OCI-M2 (cell line): ENCODE results near the gene BSPH1.
"Not testable (repeated sequence)": the region's sequence is repeated elsewhere in the genome, so short reads cannot be mapped to it uniquely, and the experiment has no call there.

ENCODE experiments used
- DNase-seq: peaks from one replicate; lab custom pipeline; 2025; ENCODE audit not compliant: unreplicated experiment; lab: John Stamatoyannopoulos, UW

BSPH1 gene, protein sequence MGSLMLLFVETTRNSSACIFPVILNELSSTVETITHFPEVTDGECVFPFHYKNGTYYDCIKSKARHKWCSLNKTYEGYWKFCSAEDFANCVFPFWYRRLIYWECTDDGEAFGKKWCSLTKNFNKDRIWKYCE

DNA sequence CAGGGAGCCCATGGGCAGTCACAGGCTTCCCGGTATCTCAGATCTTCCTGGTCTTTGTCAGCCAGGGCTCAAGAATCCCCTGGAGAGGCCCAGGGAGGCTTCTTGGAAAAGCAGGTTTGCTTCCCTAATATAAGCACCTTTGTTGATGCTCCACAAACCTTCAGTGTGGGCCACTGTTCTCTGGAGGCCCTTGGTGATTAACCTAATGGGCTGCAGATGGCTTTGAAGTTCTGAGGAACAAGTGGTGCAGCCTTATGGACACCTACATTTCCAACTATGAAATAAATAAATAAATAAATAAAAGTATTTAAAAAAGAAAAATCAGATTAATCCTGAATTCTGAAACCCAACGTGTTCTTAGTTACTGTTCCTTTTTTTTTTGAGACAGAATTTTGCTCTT lies at the start of gene BSPH1:
TSS of gene BSPH1 (minus strand) at position 101 of the 400 bp plus-strand sequence. CDS start at position 12, 89 bp downstream.
- no peak for DNase-seq

DNA sequence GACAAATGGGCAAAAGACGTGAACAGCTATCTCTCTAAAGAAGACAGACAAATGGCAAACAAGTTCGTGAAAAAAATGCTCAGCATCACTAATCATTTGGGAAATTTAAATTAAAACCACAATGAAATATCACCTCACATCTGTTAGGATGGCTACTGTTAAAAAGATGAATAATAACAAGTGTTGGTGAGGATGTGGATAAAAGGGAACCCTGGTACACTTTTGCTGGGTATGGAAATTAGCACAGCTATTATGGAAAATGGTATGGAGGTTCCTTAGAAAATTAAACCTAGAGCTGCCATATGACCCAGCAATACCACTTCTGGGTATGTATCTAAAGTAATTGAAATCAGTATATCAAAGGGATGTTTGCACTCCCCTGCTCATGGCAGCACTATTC lies 44.8 kb upstream of the BSPH1 start:
- no peak for DNase-seq

DNA sequence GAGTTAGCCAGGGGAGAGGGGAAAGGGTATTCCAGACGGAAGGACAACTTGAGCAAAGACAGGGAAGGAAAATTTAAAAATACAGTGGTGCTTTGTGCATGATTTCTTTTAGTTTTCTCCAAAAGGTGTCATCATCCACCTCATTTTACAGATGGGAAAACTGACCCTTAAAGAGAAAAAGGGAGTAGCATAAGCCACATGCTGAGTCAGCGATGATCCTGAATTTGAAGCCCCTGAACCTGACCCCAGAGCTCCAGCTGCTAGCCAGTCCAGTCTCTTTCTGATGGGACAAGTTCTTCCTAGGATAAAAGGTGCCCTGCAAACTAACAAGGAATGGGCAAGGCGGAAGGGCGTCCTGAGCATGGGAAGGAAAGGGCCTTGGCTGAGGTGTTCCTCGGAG lies 41.6 kb upstream of the BSPH1 start:
- no peak for DNase-seq

DNA sequence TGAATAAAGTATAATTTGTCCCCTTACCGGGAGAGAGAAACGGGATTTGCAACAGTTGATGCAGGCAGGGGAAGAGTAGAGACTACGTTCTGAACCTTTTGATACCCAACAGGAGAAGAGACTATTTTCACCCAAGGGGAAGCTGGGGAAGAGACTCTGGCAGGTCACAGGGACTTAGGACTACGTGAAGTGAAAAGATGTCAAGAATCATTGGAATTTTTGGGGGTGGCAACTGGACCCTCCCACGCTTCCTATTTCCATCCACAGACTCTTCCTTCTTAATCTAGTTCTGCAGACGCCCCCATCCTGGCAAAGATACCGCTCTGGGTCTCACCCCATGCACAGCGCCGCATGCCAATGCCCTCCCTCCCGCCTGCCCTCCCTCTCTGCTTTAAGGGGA lies 38.1 kb upstream of the BSPH1 start:
- no peak for DNase-seq

DNA sequence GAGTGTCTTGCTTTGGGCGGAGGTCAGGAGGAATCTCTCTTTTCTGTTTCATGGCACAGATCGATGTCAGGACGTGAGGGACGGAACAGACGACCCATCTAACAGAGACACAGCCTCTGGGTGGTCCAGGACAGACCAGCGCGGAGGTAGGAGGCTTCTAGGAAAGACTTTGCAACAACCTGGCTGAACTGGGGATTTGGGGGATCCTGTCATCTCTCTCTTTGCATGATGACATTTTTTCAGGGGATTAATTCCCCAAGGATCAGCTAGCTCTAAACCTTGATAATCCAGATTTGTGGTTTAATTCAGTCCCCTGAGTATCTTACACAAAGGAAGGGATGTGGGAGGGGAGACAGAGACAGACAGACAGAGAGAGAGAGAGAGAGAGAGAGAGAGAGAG lies 37.5 kb upstream of the BSPH1 start:
- DNase-seq: no peak

DNA sequence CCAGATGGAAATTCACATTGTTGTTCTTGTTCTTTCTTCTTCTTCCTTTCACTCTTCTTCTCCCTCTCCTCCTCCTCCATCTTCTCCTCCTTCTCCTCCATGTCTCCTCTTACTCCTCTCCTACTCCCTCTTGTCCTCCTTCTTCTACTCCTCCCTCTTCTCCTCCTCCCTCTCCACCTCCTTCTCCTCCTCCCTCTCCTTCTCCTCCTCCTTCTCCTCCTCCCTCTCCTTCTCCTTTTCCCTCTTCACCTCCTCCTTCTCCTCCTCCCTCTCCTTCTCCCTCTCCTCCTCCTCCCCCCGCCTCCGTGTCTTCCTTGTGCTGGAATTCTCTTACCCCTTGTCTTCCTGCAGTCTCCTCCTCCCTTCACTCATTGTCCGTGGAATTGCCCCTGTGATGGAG lies 33.5 kb upstream of the BSPH1 start:
- DNase-seq: no peak

DNA sequence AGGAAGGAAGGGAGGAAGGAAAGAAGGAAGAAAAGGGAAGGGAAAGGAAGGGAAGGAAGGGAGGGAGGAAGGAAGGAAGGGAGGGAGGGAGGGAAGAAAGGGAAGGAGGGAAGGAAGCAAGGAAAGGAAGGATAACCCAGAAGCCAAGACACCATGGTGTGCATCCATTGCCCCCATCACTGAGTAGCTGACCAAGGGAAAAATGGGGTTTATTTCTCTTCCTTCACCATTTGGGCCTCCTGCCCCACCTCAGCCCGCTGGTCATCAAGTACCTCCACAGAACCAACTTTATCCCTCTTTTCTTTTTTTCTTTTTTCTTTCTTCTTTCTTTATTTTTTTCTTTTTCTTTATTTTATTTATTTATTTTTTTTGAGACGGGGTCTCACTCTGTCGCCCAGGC lies 31.5 kb upstream of the BSPH1 start:
- DNase-seq: no peak

DNA sequence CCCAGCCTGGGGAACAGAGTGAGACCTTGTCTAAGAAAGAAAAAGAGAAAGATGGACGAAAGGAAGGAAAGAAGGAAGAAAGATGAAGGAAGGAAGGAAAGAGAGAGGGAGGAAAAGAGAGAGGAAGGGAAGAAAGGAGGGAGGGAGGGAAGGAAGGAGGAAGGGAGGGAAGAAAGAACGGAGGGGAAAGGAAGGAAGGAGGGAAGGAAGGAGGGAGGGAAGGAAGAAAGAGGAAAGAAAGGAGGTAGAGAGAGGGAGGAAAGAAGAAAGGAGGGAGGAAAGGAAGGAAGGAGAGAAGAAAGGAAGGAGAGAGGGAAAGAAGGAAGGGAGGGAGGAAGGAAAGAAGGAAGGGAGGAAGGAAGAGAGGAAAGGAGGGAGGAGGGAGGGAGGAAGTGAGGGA lies 31.0 kb upstream of the BSPH1 start:
- no peak for DNase-seq

DNA sequence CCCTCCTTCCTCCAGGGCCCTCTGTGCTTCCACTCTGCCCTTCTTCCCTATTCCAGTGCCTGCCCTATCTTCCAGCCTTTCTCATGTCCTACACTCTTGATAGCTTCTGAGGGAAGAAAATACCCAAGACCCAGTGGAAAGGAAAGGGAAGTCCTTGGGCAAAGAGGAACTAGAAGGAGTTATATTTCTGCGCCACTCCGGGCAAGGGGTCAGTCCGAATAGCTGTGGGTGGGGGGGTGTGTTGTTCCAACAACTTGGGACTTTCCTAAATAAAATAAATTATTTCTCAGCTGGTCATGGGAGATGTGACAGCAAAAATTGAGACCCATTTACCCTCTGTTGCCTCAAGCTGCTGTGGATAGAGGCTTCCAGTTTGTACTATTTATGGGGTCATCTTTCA lies 28.7 kb upstream of the BSPH1 start:
- no peak for DNase-seq

DNA sequence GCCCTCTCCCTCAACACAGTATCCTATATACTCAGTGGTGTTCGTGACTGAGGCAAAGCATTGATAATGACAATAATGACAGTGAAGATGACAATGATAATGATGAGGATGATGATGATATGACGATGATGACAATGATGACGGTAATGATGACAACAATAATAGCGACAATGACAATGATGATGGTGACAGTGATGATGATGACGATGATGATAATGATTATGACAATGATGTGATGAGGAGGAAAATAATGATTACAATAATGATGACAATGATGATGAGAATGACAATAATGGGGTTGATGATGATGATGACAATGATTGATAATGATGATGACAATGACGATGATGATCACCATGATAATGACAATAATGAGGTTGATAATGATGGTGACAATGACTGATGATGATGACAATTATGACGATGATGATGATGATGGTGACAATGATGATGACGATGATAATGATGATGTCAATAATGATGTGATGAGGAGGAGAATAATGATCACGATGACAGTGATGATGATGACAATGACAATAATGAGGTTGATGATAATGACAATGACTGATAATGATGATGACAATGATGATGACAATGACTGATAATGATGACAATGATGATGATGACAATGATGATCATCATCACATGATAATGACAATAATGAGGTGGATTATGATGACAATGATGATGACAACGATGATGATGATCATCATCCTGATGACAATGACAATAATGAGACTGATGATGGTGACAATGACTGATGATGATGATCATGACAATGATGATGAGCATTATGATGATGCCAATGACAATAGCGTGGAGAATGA lies 19.2 kb upstream of the BSPH1 start:
- DNase-seq: no peak

DNA sequence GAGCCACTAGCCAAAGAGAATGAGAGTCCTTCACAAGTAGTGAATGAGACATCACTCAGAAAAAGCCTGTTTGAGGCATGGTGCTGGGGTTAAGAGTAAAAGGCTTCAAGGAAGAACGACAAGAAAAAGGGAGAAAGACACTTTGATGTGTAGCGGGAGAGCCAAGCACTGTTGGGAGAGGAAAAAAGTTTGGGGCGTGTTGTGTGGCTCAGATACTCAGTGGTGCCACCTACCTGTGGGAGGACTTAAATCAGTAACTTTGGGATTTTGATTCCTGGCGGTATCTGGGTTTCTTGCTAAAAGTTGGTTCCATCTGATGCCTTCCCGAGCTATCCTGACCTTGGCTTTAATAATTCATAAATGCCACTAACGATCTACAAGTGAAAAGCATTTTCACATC lies 14.8 kb upstream of the BSPH1 start:
- DNase-seq: no peak

DNA sequence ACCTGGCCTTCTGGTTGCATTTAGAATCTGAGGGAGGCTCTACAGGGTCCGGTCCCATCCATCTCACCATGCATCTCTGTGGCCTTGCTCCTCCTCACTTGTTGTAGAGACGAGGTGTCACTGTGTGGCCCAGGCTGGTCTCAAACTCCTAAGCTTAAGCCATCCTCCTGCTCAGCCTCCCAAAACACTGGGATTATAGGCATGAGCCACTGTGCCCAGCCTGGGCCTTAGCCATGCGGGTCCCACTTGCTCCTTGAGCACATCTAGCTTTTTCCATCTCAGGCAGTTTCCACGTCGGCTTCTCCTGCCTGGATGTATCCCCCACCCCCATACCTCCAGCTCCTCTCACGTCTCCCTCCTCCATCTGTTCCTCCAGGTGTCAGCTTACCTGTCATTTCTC lies 12.3 kb upstream of the BSPH1 start:
- no peak for DNase-seq

DNA sequence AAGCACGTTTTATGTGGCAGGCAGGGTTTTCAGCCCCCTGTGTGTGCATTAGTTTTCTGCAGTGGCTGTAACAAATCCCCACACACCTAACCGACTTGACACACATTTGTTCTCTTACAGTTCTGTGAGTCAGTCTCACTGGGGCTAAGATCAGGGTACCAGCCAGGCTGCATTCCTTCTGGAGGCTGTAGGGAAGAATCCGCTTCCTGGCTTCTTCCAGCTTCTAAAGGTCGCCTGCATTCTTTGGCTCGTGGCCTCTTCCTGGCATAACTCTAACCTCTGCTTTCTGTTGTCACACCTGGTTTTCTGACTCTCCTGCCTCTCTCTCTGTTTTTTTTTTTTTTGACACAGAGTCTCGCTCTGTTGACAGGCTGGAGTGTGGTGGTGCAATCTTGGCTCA lies 8.9 kb upstream of the BSPH1 start:
- DNase-seq: no peak

DNA sequence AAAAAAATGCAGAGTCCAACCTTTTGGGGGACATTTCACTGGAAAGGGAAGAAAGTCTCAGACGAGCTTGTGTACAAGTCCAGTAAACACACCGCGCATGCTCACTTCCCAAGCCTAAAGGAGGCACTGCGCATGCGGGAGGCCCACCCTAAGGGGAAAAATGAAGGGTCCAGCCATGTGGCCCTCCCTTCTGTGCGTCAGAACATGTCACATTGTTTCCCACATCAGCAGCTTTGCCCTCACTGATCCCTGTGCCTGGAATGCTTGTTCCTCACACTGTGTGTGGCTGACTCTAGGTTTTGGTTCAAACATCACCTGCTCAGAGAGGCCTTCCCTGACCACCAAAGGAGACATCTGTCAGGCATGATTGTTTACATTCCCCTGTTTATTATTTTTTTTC lies 6.8 kb upstream of the BSPH1 start:
- no peak for DNase-seq

DNA sequence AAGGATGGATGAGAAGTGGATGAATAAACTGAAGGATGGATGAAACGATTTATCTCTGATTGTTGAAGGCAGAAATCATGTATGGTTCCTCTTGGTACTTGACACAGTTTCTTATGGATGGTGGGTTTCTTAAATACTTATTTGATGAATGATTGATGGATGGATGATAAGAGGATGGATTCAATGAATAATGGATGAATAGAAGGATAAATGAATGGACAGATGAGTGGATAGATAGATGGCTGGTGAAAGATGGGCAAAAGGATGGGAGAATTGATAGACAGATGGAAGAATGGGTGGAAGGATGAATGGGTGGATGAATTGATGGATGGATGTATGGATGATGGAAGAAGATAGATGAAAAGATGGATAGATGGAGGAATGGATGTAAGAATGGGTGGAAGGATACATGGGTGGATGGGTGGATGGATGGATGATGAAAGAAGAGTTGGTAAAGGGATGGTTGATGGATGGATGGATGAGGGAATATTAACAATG lies 4.3 kb upstream of the BSPH1 start:
- no peak for DNase-seq

DNA sequence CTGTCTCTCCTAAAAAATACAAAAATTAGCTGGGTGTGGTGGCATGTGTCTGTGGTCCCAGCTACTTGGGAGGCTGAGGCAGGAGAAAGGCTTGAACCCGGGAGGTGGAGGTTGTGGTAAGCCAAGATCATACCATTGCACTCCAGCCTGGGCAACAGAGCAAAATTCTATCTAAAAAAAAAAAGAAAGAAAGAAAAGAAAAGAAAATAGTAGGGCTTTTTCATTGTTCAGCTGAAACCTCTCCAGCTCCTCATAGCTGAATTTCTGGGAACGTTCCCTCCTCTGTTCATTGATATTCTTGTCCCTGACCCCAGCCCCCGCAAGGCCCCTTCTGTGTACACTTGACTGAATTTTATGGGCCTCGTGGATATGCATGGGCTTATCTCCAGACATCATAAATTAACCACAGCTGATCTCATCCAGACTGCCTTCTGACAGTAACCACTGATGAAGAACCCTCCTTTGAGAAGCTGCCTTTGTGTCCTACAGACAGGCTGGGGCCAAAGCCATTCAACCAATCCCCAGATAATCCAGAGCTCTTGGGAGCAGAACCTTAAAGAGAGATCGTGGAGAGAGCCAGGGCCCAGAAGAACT lies 2.3 kb upstream of the BSPH1 start, which contains the start of gene ELSPBP1:
TSS of gene ELSPBP1 (plus strand) at position 424 of the 594 bp plus-strand sequence. CDS start 14,036 bp downstream, outside the sequence.
- DNase-seq: no peak

DNA sequence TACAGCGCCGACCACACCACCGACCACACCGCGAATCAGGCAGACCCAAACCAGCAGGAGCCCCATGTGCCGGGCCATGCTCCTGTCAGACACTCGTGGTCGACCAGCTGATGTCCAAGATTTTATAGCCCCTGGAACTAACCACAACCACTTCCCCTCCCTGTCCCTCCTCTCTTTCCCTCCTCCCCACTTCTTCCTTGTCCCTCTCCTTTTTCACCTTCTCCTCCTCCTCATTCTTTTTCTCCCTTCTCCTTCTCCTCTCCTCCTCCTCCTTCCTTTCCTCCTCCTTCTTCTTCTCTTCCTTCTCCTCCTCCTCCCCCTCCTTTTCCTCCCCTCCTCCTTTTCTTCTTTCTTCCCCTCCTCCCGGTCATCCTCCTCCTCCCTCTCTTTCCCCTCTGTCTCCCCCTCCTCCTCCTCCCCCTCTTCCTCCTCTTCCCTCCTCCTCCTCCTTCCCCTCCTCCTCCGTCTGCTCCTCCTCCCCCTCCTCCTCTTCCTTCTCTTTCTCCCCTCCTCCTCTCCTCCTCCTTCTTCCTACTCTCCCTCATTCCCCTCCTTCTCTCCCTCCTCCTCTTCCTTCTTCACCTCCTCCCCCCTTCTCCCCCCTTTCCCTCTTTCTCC lies 670 bp downstream of the BSPH1 start:
- no peak for DNase-seq

DNA sequence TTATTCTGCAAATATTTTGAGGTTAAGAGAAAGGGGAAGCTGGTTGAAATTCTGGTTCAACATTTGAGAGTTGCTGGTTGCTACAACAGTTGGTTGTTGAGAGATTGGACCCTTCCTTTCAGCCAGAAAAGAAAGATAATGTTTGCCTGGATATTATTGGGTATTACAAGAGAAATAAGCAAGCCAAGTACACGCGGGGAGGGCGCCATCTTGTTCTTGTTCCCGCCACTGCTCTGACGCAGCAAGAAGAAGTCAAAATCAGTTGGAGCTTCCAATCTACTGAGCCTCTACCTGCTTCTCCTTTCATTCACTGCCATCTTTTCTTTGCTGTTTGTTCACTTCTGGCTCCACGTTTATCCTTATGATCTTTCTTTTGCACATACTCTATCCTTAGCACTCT lies 18.4 kb downstream of the BSPH1 start:
- DNase-seq: no peak

DNA sequence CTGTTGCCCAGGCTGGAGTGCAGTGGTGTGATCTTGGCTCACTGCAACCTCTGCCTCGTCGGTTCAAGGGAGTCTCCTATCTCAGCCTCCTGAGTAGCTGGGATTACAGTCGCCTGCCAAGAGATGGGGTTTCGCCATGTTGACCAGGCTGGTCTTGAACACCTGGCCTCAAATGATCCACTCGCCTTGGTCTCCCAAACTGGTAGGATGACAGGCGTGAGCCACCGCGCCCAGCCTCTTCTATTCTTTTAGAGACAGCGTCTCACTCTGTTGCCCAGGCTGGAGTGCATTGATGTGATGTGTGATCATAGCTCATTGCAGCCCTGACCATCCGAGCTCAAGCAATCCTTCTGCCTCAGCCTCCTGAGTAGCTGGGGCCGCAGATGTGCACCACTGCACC lies 36.0 kb downstream of the BSPH1 start:
- DNase-seq: not testable (repeated sequence)

DNA sequence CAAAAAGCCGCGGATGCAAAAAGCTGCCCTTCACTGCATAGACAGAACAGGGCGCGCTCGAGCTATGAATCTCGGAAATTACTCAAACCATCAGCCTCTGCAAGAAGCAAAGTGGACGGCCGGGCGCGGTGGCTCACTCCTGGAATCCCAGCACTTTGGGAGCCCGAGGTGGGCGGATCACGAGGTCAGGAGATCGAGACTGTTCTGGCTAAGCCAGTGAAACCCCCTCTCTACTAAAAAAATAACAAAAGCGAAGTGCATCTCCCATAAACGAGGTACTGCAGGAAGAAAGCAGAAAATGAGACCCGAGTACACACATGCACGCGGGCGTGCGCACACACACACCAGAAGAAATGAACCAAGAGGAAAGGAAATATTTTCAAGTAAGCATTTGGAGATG lies 39.8 kb downstream of the BSPH1 start:
- DNase-seq: not testable (repeated sequence)

DNA sequence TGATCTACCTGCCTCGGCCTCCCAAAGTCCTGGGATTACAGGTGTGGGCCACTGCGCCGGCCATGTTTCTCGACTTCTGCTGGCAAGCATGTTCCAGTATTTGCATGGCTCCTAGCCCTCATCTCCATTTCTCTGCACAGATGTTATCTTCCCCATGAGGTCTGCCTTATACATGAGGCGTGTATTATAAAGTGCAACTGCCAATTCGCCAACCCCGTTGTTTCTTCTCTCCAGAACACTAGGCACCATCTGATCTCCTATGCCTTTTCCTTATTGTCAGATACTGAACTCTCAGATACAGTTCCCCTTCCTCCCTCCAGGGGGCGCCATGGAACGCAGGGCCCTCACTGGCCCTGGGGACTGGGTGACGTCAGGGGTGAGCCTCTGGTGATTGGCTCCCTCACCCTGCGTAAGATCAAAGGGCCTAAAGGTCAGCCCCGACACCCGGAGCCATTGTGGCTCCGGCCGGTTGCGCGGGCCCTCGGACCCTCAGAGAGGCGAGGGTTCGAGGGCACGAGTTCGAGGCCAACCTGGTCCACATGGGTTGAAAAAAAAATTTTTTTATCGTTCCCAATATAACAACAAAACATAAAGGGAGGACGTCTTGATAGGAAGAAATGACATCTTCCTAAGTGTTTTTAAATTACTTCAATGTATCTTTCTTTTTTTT lies 42.0 kb downstream of the BSPH1 start:
- DNase-seq: not testable (repeated sequence)
